Measurements from ENCODE around the gene MDFI. TPM values are rescaled to one million over a fixed set of nuclear protein-coding genes. Genes with fewer than 3 reads are reported as not detected.
A peak's percentile ranks its signal among the peaks of the same experiment; 100 is the strongest.

The MDFI gene
- total RNA-seq, 2 donors from 2014 or later = 52.7 to 80.0 TPM

- H3K27ac Mint-ChIP-seq = no peak overlapping the region
- no peak overlapping the region for H3K9ac ChIP-seq (ENCODE audit: extremely low read depth, low read length, poor library complexity, severe bottlenecking)
These were observed 16.5 kb upstream of the MDFI start for GRCh38 chr6:41621802-41622201.

DNA sequence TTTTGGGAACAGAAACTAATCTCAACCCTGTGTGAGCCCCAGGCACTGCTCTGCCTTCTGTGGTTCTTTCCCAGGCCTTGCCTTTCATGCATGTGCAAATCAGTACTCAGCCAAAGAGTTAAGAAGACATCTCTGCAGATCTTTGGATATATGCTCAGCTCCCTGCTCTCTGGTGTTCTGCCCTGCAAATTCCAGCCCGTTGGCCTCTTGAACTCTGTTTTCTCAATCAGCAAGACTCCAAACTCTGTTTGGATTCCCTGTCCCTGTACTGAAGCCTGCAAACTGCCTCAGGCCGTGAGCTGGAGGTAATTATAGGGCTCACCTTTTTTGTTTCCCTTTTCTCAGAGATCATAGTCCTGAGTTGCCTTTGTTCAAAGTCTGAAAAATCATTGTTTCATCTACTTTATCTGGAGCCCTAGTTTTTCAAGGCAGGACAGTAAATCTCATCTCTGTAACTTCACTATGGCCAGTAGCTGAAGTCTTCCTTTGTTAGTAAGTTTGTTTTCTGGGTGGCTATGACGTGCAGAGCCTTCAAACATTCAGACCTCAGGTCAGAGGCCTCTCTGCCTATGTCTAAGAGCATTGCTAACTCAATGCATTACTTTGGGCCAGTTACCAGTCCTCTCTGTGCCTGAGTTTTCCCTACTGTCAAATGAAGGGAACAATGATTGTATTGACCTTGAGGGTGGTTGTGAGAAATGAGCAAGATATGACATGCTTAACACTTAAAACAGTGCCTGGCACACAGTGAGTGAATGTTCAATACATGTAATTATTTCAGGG, 15.9 kb upstream of the MDFI start:
- H3K27me3 Mint-ChIP-seq (ENCODE audit: insufficient read depth) = no peaks in the 10 kb centered on the region
- Histone ChIP-seq H3K9ac (ENCODE audit: extremely low read depth, low read length, poor library complexity, severe bottlenecking) (no peak overlapping the region), H3K27me3 (ENCODE audit: control insufficient read depth, insufficient read depth, low read length, poor library complexity, severe bottlenecking) (no peaks in the 10 kb centered on the region), H3K4me3 (ENCODE audit: low read length) (no peak overlapping the region), H3K9me3 (ENCODE audit: control insufficient read depth, low read length) (peaks cover 22% of the 10 kb centered on the region), H3K4me1 (ENCODE audit: control insufficient read depth, insufficient read depth, low read length) (no peaks in the 10 kb centered on the region), H3K36me3 (ENCODE audit: control insufficient read depth, insufficient read depth, low read length) (no peaks in the 10 kb centered on the region), H3K27ac (ENCODE audit: low read depth, low read length) (peak overlapping the region; percentile 71)
- peaks cover 16% of the 10 kb centered on the region for H3K9me3 Mint-ChIP-seq
- WGBS, 2 experiments (ENCODE audit: insufficient coverage in 1 of 2, insufficient read length in 1 of 2) = 59 to 76% methylated on average over 3 of the region's 3 CpGs
- TF ChIP-seq, protein P1, sequence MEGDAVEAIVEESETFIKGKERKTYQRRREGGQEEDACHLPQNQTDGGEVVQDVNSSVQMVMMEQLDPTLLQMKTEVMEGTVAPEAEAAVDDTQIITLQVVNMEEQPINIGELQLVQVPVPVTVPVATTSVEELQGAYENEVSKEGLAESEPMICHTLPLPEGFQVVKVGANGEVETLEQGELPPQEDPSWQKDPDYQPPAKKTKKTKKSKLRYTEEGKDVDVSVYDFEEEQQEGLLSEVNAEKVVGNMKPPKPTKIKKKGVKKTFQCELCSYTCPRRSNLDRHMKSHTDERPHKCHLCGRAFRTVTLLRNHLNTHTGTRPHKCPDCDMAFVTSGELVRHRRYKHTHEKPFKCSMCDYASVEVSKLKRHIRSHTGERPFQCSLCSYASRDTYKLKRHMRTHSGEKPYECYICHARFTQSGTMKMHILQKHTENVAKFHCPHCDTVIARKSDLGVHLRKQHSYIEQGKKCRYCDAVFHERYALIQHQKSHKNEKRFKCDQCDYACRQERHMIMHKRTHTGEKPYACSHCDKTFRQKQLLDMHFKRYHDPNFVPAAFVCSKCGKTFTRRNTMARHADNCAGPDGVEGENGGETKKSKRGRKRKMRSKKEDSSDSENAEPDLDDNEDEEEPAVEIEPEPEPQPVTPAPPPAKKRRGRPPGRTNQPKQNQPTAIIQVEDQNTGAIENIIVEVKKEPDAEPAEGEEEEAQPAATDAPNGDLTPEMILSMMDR (conservative IDR thresholded peaks at IDR 0.05) = no peak
- H3K27ac Mint-ChIP-seq = no peak overlapping the region
- DNase-seq = no peak
- H3K4me1 Mint-ChIP-seq = peaks cover 15% of the 10 kb centered on the region
- no peaks in the 10 kb centered on the region for H3K36me3 Mint-ChIP-seq (ENCODE audit: low read depth)
- no peak overlapping the region for H3K4me3 Mint-ChIP-seq

More at GRCh38 chr6:41621802-41622201, 16.5 kb upstream of the MDFI start:
- no peak overlapping the region for H3K4me3 ChIP-seq (ENCODE audit: low read length)
- 69 to 78% methylated on average over 2 of the region's 2 CpGs for WGBS, 2 experiments (ENCODE audit: insufficient coverage in 1 of 2, insufficient read length in 1 of 2)
- DNase-seq = no peak
- H3K4me1 ChIP-seq (ENCODE audit: control insufficient read depth, insufficient read depth, low read length) = no peaks in the 10 kb centered on the region
- TF ChIP-seq, protein P1 (conservative IDR thresholded peaks at IDR 0.05) = no peak
- no peak overlapping the region for H3K4me3 Mint-ChIP-seq
- peak overlapping the region; percentile 71 for H3K27ac ChIP-seq (ENCODE audit: low read depth, low read length)
- no peaks in the 10 kb centered on the region for H3K27me3 ChIP-seq (ENCODE audit: control insufficient read depth, insufficient read depth, low read length, poor library complexity, severe bottlenecking)
- peaks cover 16% of the 10 kb centered on the region for H3K9me3 Mint-ChIP-seq
- no peaks in the 10 kb centered on the region for H3K36me3 ChIP-seq (ENCODE audit: control insufficient read depth, insufficient read depth, low read length)
- H3K36me3 Mint-ChIP-seq (ENCODE audit: low read depth) = no peaks in the 10 kb centered on the region
- peaks cover 15% of the 10 kb centered on the region for H3K4me1 Mint-ChIP-seq
- no peaks in the 10 kb centered on the region for H3K27me3 Mint-ChIP-seq (ENCODE audit: insufficient read depth)
- H3K9me3 ChIP-seq (ENCODE audit: control insufficient read depth, low read length) = peaks cover 22% of the 10 kb centered on the region

GRCh38 chr6:41623330-41623729, 14.9 kb upstream of the MDFI start:
- Mint-ChIP-seq H3K4me3 (no peak overlapping the region), H3K36me3 (ENCODE audit: low read depth) (no peaks in the 10 kb centered on the region), H3K27me3 (ENCODE audit: insufficient read depth) (peaks cover 1% of the 10 kb centered on the region), H3K9me3 (peaks cover 16% of the 10 kb centered on the region), H3K27ac (no peak overlapping the region), H3K4me1 (peaks cover 12% of the 10 kb centered on the region)
- Histone ChIP-seq H3K36me3 (ENCODE audit: control insufficient read depth, insufficient read depth, low read length) (no peaks in the 10 kb centered on the region), H3K9ac (ENCODE audit: extremely low read depth, low read length, poor library complexity, severe bottlenecking) (no peak overlapping the region), H3K27ac (ENCODE audit: low read depth, low read length) (no peak overlapping the region), H3K27me3 (ENCODE audit: control insufficient read depth, insufficient read depth, low read length, poor library complexity, severe bottlenecking) (no peaks in the 10 kb centered on the region), H3K9me3 (ENCODE audit: control insufficient read depth, low read length) (peaks cover 22% of the 10 kb centered on the region), H3K4me3 (ENCODE audit: low read length) (no peak overlapping the region), H3K4me1 (ENCODE audit: control insufficient read depth, insufficient read depth, low read length) (no peaks in the 10 kb centered on the region)
- 92 to 100% methylated on average over 3 to 6 of the region's 6 CpGs for WGBS, 2 experiments (ENCODE audit: insufficient coverage in 1 of 2, insufficient read length in 1 of 2)
- no peak for DNase-seq
- TF ChIP-seq, protein P1 (conservative IDR thresholded peaks at IDR 0.05) = no peak

Measured in endodermal cell (in vitro differentiated cells).